ENCODE results near the gene SLC22A2. TPM values are rescaled to one million over a fixed set of nuclear protein-coding genes. Genes with fewer than 3 reads are reported as not detected.

SLC22A2 gene
- total RNA-seq, 2 experiments from 2014 or later, result not detected

DNA sequence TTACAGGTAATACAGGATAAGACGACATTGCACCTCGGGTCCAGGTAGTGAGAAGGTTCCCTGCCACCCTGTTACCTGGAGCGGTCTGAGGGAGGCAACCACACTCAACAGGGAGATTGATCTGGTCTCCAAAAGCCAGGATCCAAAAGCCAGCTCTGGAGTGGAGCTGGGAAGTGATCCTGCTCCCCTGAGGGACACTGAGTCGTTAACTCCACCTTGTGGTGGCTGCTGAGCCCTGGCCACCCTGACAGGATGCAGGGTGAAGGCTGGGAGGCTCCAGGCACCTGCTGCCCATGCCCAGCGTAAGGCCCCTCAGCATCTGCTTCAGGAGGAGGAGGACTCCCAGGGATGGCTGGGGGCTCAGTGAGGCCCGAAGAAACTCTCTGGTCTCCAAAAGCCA, 38.7 kb upstream of the SLC22A2 start:
- no TSS peak for BruUV-seq (replicated peaks)
- H3K9me3 ChIP-seq (ENCODE audit: low read length), result no peaks in the 10 kb centered on the region
- intact Hi-C loops (cut with micrococcal nuclease; ENCODE audit: unreplicated experiment), result no loop called here
- ChIA-PET POLR2A (no interaction called here), CTCF (ENCODE audit: unreplicated experiment) (no interaction called here)
- no peak for DNase-seq (ENCODE audit: low spot score)
- no peak overlapping the region for H3K4me2 ChIP-seq (ENCODE audit: low read length)
- H3K9me2 ChIP-seq (ENCODE audit: insufficient read depth, low read length), result no peaks in the 10 kb centered on the region
- no peaks in the 10 kb centered on the region for H3K79me2 ChIP-seq (ENCODE audit: insufficient read depth, low read depth, low read length)
- no peaks in the 10 kb centered on the region for H3K4me1 ChIP-seq (ENCODE audit: insufficient read depth, low read length, poor library complexity, severe bottlenecking)
- no peaks in the 10 kb centered on the region for H4K20me1 ChIP-seq (ENCODE audit: insufficient read depth, low read length)
- no peak overlapping the region for H3K4me3 ChIP-seq (ENCODE audit: low read depth, low read length, poor library complexity, severe bottlenecking)
- no peak overlapping the region for H3K27ac ChIP-seq (ENCODE audit: low read depth, low read length, poor library complexity, severe bottlenecking)
- no peak overlapping the region for H2AFZ ChIP-seq (ENCODE audit: low read length)
- TF ChIP-seq EZH2phosphoT487 (IDR thresholded peaks at IDR 0.05; ENCODE audit: borderline replicate concordance, low read depth, low read length), result no peak
- TF ChIP-seq, protein P1, sequence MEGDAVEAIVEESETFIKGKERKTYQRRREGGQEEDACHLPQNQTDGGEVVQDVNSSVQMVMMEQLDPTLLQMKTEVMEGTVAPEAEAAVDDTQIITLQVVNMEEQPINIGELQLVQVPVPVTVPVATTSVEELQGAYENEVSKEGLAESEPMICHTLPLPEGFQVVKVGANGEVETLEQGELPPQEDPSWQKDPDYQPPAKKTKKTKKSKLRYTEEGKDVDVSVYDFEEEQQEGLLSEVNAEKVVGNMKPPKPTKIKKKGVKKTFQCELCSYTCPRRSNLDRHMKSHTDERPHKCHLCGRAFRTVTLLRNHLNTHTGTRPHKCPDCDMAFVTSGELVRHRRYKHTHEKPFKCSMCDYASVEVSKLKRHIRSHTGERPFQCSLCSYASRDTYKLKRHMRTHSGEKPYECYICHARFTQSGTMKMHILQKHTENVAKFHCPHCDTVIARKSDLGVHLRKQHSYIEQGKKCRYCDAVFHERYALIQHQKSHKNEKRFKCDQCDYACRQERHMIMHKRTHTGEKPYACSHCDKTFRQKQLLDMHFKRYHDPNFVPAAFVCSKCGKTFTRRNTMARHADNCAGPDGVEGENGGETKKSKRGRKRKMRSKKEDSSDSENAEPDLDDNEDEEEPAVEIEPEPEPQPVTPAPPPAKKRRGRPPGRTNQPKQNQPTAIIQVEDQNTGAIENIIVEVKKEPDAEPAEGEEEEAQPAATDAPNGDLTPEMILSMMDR (conservative IDR thresholded peaks at IDR 0.05; ENCODE audit: low read length), result no peak
- H3K36me3 ChIP-seq (ENCODE audit: insufficient read depth, low read length), result no peaks in the 10 kb centered on the region

DNA sequence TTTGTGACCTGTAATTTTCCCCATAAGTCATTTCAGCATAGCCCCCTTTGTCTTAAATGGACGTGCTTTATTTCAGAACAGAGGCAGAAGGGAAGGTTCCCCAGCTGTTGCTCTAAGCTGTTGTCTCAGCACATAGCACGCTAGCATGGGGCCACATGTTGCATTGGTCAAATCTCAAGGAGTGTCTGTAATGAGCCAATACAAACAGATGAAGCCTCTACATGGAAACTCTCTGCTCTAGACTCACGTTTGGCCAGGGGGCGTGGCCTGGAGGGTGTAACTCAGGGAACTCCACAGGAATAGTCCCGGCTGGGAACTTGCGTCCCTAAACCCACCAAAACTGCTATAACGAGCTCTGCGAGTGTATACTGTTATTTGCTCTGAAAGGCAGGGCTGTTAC, 35.2 kb upstream of the SLC22A2 start:
- TF ChIP-seq EZH2phosphoT487 (IDR thresholded peaks at IDR 0.05; ENCODE audit: borderline replicate concordance, low read depth, low read length), result no peak
- TF ChIP-seq, protein P1 (conservative IDR thresholded peaks at IDR 0.05; ENCODE audit: low read length), result no peak

GRCh38 chr6:160285541-160286105, 27.0 kb upstream of the SLC22A2 start:
- intact Hi-C loops (cut with micrococcal nuclease; ENCODE audit: unreplicated experiment), result no loop called here
- ChIA-PET POLR2A (no interaction called here), CTCF (ENCODE audit: unreplicated experiment) (no interaction called here)
- no peak overlapping the region for H3K4me3 ChIP-seq (ENCODE audit: low read depth, low read length, poor library complexity, severe bottlenecking)
- no peak overlapping the region for H3K27ac ChIP-seq (ENCODE audit: low read depth, low read length, poor library complexity, severe bottlenecking)
- no TSS peak for BruUV-seq (replicated peaks)
- no peaks in the 10 kb centered on the region for H3K4me1 ChIP-seq (ENCODE audit: insufficient read depth, low read length, poor library complexity, severe bottlenecking)
- no peaks in the 10 kb centered on the region for H3K9me2 ChIP-seq (ENCODE audit: insufficient read depth, low read length)
- no peak for DNase-seq (ENCODE audit: low spot score)
- H4K20me1 ChIP-seq (ENCODE audit: insufficient read depth, low read length), result no peaks in the 10 kb centered on the region
- TF ChIP-seq, protein P1 (conservative IDR thresholded peaks at IDR 0.05; ENCODE audit: low read length), result no peak
- TF ChIP-seq EZH2phosphoT487 (IDR thresholded peaks at IDR 0.05; ENCODE audit: borderline replicate concordance, low read depth, low read length), result no peak
- H3K36me3 ChIP-seq (ENCODE audit: insufficient read depth, low read length), result no peaks in the 10 kb centered on the region
- H3K4me2 ChIP-seq (ENCODE audit: low read length), result no peak overlapping the region
- H2AFZ ChIP-seq (ENCODE audit: low read length), result no peak overlapping the region
- H3K79me2 ChIP-seq (ENCODE audit: insufficient read depth, low read depth, low read length), result no peaks in the 10 kb centered on the region
- H3K9me3 ChIP-seq (ENCODE audit: low read length), result no peaks in the 10 kb centered on the region

More for the DNA sequence above, 35.2 kb upstream of the SLC22A2 start:
- ChIA-PET POLR2A (interaction anchor here (0.7 kb wide), 1 partner anchor 19 kb away, joined by 3 read pairs; no protein-coding TSS in a partner anchor), CTCF (ENCODE audit: unreplicated experiment) (interaction anchor here (0.7 kb wide), 1 partner anchor 263 kb away, joined by 4 read pairs; no protein-coding TSS in a partner anchor)
- Histone ChIP-seq H3K4me2 (ENCODE audit: low read length) (no peak overlapping the region), H3K27ac (ENCODE audit: low read depth, low read length, poor library complexity, severe bottlenecking) (no peak overlapping the region), H4K20me1 (ENCODE audit: insufficient read depth, low read length) (no peaks in the 10 kb centered on the region), H2AFZ (ENCODE audit: low read length) (no peak overlapping the region), H3K4me3 (ENCODE audit: low read depth, low read length, poor library complexity, severe bottlenecking) (no peak overlapping the region), H3K9me2 (ENCODE audit: insufficient read depth, low read length) (no peaks in the 10 kb centered on the region), H3K79me2 (ENCODE audit: insufficient read depth, low read depth, low read length) (no peaks in the 10 kb centered on the region), H3K9me3 (ENCODE audit: low read length) (no peaks in the 10 kb centered on the region), H3K4me1 (ENCODE audit: insufficient read depth, low read length, poor library complexity, severe bottlenecking) (no peaks in the 10 kb centered on the region), H3K36me3 (ENCODE audit: insufficient read depth, low read length) (no peaks in the 10 kb centered on the region)
- BruUV-seq (replicated peaks), result no TSS peak
- intact Hi-C loops (cut with micrococcal nuclease; ENCODE audit: unreplicated experiment), result no loop called here
- no peak for DNase-seq (ENCODE audit: low spot score)

Data from OCI-LY7 (cell line).